Vagina (tissue), 2 donors: Measurements from ENCODE around the gene NPAS2.
A peak's percentile ranks its signal among the peaks of the same experiment; 100 is the strongest.

Experiments used
- POLR2A ChIP-seq, 2 donors: fragments of 450-650 bp; IDR thresholded peaks; one replicate each; pipeline ENCODE4 v1.6.1; 2017; ENCODE audit warnings: antibody characterized with exemption in 2 of 2, mild to moderate bottlenecking in 2 of 2, moderate library complexity in 2 of 2
- POLR2AphosphoS5 ChIP-seq, 2 donors: sonication (generic); formaldehyde crosslinking; IDR thresholded peaks; one replicate each; pipeline ENCODE4 v1.9.0; 2017; ENCODE audit warnings: antibody characterized with exemption in 2 of 2, mild to moderate bottlenecking in 2 of 2, low read depth in 1 of 2; ENCODE audit not compliant: insufficient read depth in 1 of 2
- TF ChIP-seq, protein P1 (sequence below), 3 experiments: fragments of 450-650 bp in 2 of 3; fragments of 200-600 bp in 1 of 3; sonication (generic) in 1 of 3; IDR thresholded peaks; one replicate each; pipeline ENCODE4 v1.5.1; 2017 to 2019; ENCODE audit warnings: antibody characterized with exemption in 3 of 3, mild to moderate bottlenecking in 2 of 3, moderate library complexity in 2 of 3

DNA sequence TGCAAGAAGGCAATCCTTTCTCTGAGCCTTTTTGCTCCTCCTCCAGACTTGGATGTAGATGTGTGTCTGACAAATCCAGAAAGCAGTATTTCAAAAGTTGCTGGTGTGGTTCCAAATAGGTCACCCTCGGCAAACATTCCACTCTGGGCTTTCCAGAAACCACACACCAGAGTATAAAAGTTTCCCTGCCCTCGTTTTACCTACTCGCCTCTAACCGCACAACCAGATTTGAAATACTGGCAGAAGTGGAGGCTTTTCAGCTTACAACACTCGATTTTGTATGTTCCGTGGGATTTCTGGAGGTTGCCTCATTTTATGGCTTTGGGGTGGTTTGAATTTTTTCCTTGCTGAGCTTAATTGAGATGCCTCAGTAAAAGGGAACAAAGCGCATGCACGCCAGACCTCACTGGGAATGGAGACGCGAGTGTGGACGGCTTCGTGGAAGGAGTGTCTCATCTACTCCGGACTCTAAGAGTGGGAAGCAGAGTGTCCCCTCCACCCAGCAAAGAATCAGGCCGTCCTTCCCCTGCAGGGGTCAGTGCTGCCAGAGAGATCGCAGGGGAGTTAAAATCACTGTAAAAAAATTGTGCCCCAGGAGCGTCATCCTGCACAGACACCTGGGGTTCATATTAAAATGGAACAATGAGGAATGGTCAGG lies 138.2 kb downstream of the NPAS2 start:
- TF ChIP-seq, protein P1, sequence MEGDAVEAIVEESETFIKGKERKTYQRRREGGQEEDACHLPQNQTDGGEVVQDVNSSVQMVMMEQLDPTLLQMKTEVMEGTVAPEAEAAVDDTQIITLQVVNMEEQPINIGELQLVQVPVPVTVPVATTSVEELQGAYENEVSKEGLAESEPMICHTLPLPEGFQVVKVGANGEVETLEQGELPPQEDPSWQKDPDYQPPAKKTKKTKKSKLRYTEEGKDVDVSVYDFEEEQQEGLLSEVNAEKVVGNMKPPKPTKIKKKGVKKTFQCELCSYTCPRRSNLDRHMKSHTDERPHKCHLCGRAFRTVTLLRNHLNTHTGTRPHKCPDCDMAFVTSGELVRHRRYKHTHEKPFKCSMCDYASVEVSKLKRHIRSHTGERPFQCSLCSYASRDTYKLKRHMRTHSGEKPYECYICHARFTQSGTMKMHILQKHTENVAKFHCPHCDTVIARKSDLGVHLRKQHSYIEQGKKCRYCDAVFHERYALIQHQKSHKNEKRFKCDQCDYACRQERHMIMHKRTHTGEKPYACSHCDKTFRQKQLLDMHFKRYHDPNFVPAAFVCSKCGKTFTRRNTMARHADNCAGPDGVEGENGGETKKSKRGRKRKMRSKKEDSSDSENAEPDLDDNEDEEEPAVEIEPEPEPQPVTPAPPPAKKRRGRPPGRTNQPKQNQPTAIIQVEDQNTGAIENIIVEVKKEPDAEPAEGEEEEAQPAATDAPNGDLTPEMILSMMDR (IDR thresholded peaks at IDR 0.05), result no peak
- TF ChIP-seq POLR2A (IDR thresholded peaks at IDR 0.05), result no peak
- TF ChIP-seq POLR2AphosphoS5 (IDR thresholded peaks at IDR 0.05; ENCODE audit: insufficient read depth in 1 of 2, low read depth in 1 of 2), result peak in 1 of 2 donors; percentile 27
